GM21717 (cell line): ENCODE results near the gene PRKG1.

Source experiments
- ATAC-seq: cut with Tn5 transposase; IDR thresholded peaks from one replicate; pipeline ENCODE4 v1.9.1; 2021; ENCODE audit warnings: mild to moderate bottlenecking, moderate library complexity; ENCODE audit not compliant: unreplicated experiment

The PRKG1 gene

DNA sequence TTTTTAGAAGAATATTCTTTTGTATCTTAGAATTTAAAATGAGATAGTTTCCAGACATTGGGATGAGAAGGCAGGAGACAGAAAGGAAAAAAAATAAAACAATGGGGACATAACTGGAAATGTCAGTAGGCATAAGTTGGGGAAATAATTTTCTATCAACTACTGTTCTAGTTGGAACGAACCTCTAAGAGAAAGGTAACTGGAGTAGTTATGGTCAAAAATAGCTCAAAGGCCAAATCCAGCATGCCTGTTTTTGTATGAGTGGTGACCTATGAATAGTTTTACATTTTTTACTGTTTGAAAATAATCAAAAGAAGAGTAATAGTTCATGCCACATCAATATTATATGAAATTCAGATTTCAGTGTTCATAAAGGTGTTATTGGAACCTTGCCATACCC is 877.3 kb downstream of the PRKG1 start:
- no peak for ATAC-seq

DNA sequence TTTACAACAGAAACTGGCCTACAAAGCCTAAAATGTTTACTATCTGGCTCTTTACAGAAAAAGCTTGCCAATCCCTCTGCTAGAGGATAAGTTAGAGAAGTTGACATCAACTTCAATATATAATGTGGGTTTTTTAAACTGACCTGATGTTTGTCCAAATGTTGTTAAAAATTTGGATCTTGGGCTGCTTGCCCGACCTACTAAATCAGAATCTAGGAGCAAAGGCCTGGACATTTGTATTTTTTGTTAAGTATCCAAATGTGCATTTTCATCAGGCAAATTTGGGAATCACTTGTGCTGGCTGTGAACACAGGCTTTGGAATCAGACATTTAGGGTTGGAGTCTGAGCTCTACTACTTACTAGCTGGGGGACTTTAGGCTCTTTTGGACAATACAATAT is 877.8 kb downstream of the PRKG1 start:
- ATAC-seq: no peak

DNA sequence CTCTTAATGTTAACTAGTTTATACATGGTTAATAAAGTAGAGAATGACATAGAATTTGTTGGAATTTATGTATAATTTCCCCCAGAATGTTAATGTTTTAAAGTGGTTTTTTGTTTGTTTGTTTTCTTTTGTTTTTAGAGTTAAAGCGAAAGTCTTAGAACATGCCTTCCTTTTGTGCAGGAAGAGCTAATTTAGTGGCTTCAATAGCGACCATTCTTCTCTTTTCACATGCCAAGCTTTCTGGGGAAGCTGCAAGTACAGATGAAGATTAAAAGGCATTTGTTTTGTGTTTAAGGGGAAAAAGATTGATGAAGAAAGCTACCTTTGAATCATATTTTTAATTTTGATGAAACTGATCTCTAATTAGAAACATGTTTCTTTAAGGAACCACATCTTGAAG is 881.4 kb downstream of the PRKG1 start:
- ATAC-seq: no peak

DNA sequence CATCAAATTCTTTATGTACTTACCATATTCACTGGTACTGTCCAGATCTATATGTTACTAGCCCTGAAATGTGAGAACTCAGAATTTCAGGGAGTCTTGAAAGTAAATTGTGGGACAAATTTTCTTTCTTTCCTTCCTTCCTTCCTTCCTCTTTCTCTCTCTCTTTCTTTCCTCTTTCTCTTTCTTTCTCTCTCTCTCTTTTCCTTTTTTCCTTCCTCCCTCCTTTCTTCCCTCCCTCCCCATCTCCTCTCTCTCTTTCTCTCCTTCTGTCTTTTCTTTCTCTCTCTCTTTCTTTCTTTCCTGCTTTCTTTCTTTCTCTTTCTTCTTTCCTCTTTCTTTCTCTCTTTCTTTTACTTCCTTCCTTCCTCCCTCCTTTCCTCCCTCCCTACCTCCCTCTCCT is 882.5 kb downstream of the PRKG1 start:
- no peak for ATAC-seq

DNA sequence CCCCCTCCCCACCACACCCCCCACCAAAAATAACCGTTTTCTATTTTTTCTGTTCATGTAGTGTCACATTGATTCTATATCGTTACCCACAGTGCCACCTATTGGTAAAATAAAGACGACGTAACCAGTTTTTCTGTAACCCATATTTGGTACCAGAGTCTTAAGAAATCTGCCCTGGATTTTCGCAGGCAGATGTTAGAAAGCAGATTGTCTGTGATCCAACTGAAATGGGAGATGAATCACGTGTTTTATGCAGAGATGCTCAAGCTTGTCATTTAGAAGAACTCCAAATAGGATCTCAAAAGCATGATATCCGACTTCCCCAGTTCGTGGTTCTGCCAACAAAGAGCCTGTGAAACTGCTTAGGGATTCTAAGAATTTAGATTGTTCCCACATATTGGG is 886.2 kb downstream of the PRKG1 start:
- ATAC-seq: no peak

DNA sequence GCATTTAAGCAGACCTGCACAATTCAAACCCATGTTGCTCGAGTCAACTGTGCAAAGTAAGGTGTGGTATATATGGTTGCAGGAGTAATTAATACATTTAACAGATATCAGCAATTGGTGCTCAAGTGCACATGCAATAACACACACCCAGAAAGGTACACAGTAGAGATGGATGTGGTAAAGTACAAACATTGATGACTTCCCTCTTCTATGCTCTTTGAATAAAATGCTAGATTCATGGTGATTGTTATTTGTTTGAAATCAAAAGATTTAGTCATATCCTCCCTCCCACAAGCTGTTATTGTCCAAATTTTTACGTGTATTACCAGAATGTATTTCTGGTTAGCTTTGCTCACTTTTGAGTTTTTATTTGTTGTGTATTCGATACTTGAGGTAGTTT is 887.1 kb downstream of the PRKG1 start:
- no peak for ATAC-seq

DNA sequence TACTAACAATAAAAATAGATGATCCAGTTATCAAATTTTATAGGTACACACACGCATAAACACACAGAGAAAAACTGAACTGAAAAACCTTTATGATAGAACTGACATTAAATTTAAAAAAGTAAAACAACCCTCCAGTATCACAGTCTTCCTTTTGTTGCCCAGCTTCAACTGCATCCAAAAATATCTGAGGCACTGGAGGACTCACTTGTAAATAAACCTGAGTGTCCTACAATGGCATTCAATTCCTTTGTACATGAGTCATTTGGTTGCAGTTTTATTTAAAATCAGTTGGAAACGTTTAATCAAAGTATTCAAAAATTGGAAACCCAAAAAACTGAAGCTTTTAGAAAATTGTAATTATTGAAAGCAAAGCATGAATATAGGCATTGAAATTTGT is 890.3 kb downstream of the PRKG1 start:
- no peak for ATAC-seq

DNA sequence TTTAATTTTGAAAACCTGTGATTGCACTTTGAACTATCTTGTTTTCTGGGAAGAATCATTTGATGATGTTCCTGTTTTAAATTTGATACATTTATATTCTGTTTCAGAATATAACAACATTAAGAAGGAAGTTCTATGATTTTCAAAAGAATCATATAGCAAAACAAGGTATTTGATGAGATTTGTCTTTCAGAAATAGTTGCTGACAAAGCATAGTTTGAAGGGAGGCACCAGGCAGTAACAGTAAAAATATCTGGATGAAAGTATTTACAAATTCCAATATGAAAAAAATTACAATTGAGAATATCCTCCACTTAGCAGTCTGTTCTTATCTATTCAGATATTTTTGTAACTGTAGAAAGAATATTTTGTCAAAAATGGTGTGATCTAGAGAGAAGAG is 891.2 kb downstream of the PRKG1 start:
- ATAC-seq: no peak

DNA sequence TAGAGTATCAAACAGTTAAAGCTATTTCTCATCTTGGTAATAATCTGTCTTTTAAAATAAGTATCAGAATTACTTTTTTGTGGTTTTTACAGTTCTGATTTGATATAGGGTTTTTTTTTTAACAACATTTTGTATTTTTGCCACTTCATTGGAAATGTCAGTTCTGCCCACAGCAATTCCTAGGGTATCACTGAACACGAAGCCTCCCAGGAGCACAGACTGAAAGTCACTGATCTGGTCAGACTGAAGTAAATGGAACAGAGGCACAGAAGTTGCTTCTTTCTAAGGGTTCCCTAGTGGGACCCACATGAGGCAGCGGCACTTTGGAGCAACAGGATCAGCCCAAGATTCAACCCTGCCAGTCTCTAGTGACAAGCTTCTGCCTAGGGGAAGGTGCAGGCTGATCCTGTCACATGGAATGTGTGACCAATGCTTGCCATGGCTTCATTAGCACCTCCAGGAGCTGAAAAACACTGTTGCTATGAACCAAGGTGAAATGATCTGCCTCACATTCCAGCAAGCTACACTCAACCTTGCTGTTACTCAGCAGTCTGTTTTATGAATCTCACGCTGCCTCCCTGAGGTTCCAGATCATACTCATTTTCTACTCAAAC is 898.6 kb downstream of the PRKG1 start:
- ATAC-seq: no peak

DNA sequence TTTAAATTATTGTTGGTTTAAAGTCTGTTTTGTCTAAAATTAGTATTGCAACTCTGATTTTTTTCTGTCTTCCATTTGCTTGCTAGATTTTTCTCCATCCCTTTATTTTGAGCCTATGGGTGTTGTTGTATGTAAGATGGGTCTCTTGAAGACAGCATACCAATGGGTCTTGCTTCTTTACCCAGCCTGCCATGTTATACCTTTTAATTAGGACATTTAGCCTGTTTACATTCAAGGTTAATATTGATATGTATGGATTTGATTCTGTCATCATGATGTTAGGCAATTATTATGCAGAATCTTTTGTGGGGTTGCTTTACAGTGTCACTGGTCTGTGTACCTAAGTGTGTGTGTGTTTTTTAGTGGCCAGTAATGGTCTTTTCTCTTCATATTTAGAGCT is 906.5 kb downstream of the PRKG1 start:
- ATAC-seq: no peak

DNA sequence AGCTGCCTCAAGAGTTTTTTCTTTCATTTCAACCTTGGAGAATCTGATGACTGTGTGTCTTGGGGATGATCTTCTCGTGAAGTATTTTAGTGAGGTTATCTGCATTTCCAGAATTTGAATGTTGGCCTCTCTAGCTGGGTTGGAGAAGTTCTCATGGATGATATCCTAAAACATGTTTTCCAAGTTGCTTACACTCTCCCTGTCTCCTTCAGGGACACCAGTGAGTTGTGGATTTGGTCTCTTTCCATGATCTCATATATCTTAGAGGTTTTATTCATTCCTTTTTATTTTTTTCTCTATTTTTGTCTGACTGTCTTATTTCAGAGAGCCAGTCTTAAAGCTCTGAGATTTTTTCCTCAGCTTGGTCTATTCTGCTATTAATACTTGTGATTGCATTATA is 907.4 kb downstream of the PRKG1 start:
- no peak for ATAC-seq

DNA sequence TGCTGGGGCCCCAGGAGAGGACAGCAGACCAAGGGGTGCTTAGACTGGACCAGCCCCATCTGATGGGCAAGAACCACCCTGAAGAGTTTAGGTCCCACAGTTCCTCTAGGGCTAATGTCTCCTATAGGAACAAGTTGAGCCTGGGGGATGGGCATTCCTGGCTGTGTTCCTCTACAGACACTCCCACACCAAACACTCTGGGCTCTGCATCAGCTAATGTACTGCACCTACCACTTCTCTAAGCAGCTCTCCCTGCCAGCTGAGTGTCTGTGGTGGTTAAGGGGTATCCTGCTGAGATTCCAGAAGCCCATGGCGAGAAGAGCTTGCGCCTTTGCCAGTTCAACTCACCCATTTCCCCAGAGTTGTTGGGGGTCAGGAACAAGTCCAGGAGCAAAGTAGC is 909.2 kb downstream of the PRKG1 start:
- ATAC-seq: no peak

DNA sequence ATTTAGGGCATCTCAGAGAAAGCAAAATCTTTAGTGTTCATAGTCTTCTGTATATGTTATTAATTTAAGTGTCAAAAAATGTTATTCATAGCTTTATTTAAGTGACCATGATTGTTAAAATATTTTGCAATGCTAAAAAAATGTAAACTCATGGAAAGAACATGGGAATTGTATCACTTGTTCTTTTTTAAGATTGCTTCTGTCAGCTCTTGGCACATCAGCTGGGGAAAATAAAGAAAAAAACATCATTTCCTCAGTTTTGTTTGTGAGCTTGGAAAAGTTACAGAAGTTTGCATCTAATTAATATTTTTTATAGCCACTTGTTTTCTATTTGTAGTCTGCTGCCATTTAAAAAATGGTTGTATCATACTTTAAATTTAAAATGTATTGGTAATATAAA is 911.0 kb downstream of the PRKG1 start:
- ATAC-seq: no peak

DNA sequence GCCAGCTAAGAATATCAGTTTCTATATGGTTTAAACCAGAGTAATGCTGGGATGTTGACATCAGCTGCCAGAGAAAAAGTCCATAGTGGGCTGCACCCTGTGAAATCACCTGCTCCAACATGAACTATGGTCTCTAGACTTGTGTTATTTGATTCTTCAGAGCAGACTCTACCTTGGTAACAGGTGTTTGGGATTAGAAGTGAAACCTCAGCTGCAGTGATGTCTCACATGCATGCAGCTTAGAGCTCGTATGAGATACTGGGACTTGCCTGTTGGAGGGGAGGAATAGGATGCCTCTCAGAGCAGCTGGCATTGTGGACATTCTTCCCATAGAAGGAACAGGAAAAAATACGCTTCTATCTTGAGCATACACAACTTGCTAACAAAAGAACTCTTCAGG is 912.2 kb downstream of the PRKG1 start:
- no peak for ATAC-seq

DNA sequence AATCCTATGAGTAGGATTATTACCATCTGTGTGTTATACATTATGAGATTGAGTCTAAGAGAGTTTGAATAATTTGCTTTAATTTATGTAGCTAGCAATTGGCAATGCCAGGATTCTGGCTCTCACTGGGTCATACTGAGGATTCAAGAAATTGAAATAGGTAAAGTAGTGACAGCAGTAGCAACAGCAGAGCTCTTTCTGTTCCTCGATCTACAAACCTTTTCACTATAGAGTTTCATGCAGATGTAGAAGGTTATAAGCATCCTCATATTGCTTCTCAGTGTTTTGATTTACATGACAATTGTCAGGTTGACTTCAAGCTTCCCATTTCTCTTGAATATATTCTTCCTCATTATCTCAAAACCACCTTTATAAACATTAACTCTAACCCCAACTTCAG is 919.2 kb downstream of the PRKG1 start:
- ATAC-seq: no peak

DNA sequence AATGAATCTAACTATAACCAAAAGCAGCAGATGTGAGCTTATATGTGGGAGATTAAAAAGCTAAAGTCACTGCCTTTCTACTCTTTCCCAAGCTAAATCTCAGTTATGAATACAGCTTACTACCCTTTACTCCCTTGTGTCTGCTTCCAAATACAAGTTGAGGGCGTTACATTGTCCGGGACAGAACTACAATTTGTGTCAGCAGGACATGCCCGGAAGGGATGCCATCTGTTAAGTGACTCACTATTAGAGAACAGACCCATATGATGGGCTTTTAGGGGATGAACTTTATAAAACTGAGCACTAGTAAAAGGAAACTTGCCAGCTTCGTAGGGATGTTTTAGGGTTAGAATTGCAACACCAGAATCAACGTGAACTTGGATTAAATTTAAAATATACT is 924.8 kb downstream of the PRKG1 start:
- no peak for ATAC-seq

DNA sequence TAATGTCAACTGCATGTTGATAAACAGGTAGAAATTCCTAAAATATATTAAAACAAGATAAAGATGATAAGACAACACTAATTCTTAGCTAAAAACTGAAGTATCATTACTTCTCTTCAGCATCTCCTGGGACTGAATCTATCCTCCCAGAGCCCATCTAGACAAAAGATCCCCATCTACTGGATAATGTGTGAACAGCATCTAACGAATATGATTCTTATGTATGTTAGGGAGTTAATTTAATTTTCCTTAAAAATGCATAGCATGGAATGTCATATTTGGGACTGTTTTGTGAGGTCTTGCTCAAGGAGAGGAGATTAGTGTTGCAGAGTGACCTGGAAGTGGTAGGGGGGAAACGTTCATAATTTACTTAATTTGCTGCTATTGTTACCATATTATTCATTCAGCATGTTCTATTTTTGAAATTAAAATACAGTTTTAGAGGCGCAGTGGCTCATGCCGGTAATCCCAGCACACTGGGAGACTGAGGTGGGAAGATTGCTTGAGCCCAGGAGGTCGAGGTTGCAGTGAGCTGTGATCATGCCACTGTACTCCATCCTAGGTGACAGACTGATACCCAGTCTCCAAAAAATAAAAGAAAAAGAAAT is 930.2 kb downstream of the PRKG1 start:
- no peak for ATAC-seq

DNA sequence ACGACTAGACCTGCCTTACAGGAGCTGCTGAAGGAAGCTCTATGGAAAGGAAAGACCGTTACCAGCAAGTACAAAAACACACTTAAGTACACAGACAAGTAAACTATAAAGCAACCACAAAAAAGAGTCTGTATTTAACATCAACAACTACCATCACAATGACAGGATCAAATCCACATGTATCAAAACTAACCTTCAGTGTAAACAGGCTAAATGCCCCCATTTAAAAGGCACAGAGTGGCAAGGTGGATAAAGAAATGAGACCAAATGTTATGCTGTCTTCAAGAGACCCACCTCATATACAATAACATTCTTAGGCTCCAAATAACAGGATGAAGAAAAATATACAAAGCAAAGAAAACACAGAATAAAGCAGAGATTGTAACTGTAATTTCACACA is 932.8 kb downstream of the PRKG1 start:
- no peak for ATAC-seq

DNA sequence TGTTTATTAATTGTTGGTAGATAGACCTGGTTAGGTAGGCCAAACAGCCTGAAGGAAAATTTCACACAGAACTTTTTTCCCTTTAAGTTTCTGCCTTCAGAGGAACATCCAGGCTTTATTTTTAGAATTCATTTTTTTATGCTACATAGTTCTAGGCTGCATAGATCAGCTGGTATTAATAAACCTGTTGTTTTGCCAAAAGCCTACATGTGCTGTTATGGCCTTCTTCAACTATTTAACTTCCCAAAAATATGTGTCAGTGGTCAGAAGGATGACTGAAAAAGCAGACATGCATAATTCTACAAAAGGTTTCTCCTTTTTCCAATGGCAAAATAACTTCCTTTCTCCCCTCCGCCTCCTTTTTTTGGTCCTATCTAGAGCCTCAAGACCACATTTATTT is 936.8 kb downstream of the PRKG1 start:
- no peak for ATAC-seq

DNA sequence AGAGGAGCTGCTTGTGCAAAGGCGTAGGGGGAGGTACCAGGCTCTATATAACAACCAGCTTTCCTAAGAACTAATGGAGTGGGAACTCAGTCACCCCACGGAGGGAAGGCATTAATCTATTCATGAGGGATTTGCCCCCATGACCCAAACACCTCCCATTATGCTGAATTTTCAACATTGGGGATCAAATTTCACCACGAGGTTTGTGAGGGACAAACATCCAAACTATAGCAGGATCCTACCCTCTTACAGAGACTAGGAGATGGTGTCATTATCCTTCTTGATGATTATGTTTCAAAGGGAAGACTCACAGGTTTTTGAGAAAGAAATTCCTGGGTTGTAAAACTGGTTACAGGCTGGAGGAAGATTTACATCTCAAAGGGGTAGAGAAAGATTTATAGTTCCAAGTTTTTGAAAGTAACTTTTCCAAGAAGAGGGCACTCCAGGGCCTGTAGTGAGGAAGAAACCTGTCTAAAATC is 944.8 kb downstream of the PRKG1 start:
- ATAC-seq: no peak

DNA sequence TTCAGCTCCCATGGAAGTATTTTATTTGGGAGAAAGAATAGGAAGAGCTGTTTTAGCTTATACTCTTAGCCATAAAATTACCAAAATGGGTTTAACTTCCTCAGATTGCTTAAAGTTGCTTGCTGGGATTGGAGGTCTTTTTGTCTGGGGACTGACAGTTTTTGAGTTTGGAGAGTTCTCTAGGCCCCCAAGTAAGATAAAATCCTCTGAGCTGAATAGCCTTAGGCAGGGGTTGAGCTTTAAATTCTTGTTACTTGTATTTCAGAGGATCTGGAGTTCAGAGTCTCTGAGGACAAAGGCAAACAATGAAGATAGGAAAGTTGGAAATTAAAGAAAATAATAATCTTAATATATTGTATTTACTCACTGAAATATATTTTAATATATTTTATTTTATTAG is 945.4 kb downstream of the PRKG1 start:
- ATAC-seq: no peak

DNA sequence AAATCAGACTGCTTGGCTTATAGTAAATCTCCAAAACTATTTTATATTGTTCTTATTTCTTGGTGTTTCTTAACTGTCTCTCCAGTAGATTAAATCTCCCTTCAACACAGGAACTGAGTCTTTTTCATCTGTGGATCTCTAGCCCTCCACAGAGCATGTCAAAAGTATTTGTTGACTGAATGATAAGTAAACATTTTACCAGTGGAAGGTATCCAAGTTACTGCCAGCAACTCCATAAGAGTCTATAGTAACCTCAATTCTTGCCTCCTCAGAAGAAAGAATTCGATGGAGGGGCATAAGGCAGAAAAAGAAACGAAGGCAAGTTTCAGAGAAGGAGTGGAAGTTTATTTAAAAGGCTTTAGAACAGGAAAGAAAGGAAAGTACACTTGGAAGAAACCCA is 945.9 kb downstream of the PRKG1 start:
- no peak for ATAC-seq

DNA sequence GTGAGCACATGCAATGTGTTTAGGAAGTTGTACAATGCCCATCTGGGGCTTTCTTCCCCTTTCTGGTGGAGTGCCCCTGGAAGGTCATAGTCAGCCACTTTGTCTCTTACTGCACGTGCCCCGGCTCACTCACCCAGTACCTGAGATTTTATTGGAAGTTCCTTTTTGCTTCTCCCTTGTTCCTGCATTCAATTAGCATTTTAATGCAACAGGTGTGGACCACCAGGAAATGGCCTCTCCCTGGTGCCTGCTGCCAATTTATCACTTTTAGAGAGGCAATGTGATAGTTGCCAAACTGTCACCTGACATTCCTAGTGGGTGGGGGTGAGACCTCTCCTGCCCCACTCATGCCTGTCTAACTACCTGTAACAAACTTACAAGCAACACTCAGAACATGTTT is 946.4 kb downstream of the PRKG1 start:
- no peak for ATAC-seq
